HEK293 (cell line): Measurements from ENCODE around the gene IL22RA1.

Experiments used
- CTCF ChIA-PET: fragments of 350-600 bp; formaldehyde crosslinking; extraction: SDS; loops from one replicate; lab custom pipeline; 2021; ENCODE audit warnings: antibody characterized with exemption; lab: Yijun Ruan, JAX
- POLR2A ChIA-PET: fragments of 300-600 bp; formaldehyde crosslinking; extraction: SDS; loops from one replicate; lab custom pipeline; 2020; ENCODE audit warnings: antibody characterized with exemption, inconsistent platforms; lab: Yijun Ruan, JAX
- H3K27ac ChIP-seq: fragments of 200-500 bp; sonication (Bioruptor generic); 2 replicates; pipeline ENCODE4 v1.5.1; 2014; ENCODE audit warnings: low read depth, low read length, control low read depth, inconsistent platforms; ENCODE audit errors: extremely low read depth
- H3K36me3 ChIP-seq, 2 experiments: fragments of 200-500 bp in 1 of 2; sonication (Bioruptor generic) in 1 of 2; 1 replicate in 1 of 2; 2 replicates in 1 of 2; pipeline ENCODE4 v1.5.1; 2014 to 2017; ENCODE audit warnings: inconsistent platforms in 2 of 2, low read length in 2 of 2; ENCODE audit not compliant: control insufficient read depth in 2 of 2, insufficient read depth in 1 of 2
- H3K4me1 ChIP-seq: fragments of 200-500 bp; sonication (Bioruptor generic); 2 replicates; pipeline ENCODE4 v1.5.1; 2014; ENCODE audit warnings: mild to moderate bottlenecking, low read length, inconsistent platforms; ENCODE audit not compliant: control insufficient read depth, insufficient read depth
- H3K4me3 ChIP-seq: 2 replicates; pipeline ENCODE4 v1.5.1; 2011; ENCODE audit warnings: low read depth, mild to moderate bottlenecking, control low read depth, low read length, moderate library complexity
- H3K9me3 ChIP-seq: fragments of 200-500 bp; sonication (Bioruptor generic); 2 replicates; pipeline ENCODE4 v1.5.1; 2014; ENCODE audit warnings: low read depth, low read length, inconsistent platforms; ENCODE audit not compliant: control insufficient read depth, insufficient read depth
- BCL11B ChIP-seq: fragments of 450-650 bp; formaldehyde crosslinking; IDR thresholded peaks from 2 replicates; pipeline ENCODE4 v1.5.1; 2016; ENCODE audit warnings: low read depth, missing biosample characterization, missing genetic modification characterization
- GLI2 ChIP-seq: fragments of 450-650 bp; formaldehyde crosslinking; IDR thresholded peaks from 2 replicates; pipeline ENCODE4; 2017; ENCODE audit warnings: missing biosample characterization, missing genetic modification characterization, low read depth, borderline replicate concordance
- KLF9 ChIP-seq: fragments of 450-650 bp; formaldehyde crosslinking; IDR thresholded peaks from 2 replicates; pipeline ENCODE4 v1.5.1; 2016; ENCODE audit warnings: missing biosample characterization, missing genetic modification characterization, low read depth
- MYNN ChIP-seq: fragments of 450-650 bp; formaldehyde crosslinking; IDR thresholded peaks from 2 replicates; pipeline ENCODE4 v1.5.1; 2016; ENCODE audit warnings: missing biosample characterization, missing genetic modification characterization, borderline replicate concordance
- RBAK ChIP-seq: fragments of 450-650 bp; formaldehyde crosslinking; IDR thresholded peaks from 2 replicates; pipeline ENCODE4 v1.5.1; 2016; ENCODE audit warnings: missing biosample characterization, missing genetic modification characterization
- SETDB1 ChIP-seq: IDR thresholded peaks from one replicate; pipeline ENCODE4 v1.6.1; 2017; ENCODE audit warnings: mild to moderate bottlenecking, low read length, moderate library complexity, mixed read lengths; ENCODE audit not compliant: insufficient read length
- ZBTB21 ChIP-seq: fragments of 450-650 bp; formaldehyde crosslinking; IDR thresholded peaks from 2 replicates; pipeline ENCODE4 v1.5.1; 2017; ENCODE audit warnings: missing biosample characterization, missing genetic modification characterization
- ZBTB7A ChIP-seq: fragments of 450-650 bp; formaldehyde crosslinking; IDR thresholded peaks from 2 replicates; pipeline ENCODE4 v1.5.1; 2016; ENCODE audit warnings: low read depth, missing biosample characterization, missing genetic modification characterization
- ZNF10 ChIP-seq: fragments of 450-650 bp; formaldehyde crosslinking; IDR thresholded peaks from 2 replicates; pipeline ENCODE4 v1.5.1; 2017; ENCODE audit warnings: missing biosample characterization, missing genetic modification characterization
- ZNF140 ChIP-seq: fragments of 450-650 bp; formaldehyde crosslinking; IDR thresholded peaks from 2 replicates; pipeline ENCODE4 v1.5.1; 2016; ENCODE audit warnings: missing biosample characterization, missing genetic modification characterization
- ZNF155 ChIP-seq: fragments of 450-650 bp; formaldehyde crosslinking; IDR thresholded peaks from 2 replicates; pipeline ENCODE4 v1.5.1; 2016; ENCODE audit warnings: missing biosample characterization, missing genetic modification characterization
- ZNF184 ChIP-seq: fragments of 450-650 bp; IDR thresholded peaks from 2 replicates; pipeline ENCODE4 v1.5.1; 2018; ENCODE audit warnings: missing biosample characterization, mild to moderate bottlenecking, missing genetic modification characterization
- ZNF221 ChIP-seq: fragments of 450-650 bp; formaldehyde crosslinking; IDR thresholded peaks from 2 replicates; pipeline ENCODE4 v1.5.1; 2017; ENCODE audit warnings: missing biosample characterization, missing genetic modification characterization, borderline replicate concordance
- ZNF239 ChIP-seq: fragments of 450-650 bp; formaldehyde crosslinking; IDR thresholded peaks from 2 replicates; pipeline ENCODE4 v1.5.1; 2016; ENCODE audit warnings: missing biosample characterization, missing genetic modification characterization
- ZNF350 ChIP-seq: fragments of 450-650 bp; formaldehyde crosslinking; IDR thresholded peaks from 2 replicates; pipeline ENCODE4 v1.5.0; 2017; ENCODE audit warnings: missing biosample characterization, mild to moderate bottlenecking, missing genetic modification characterization
- ZNF394 ChIP-seq: fragments of 450-650 bp; formaldehyde crosslinking; IDR thresholded peaks from 2 replicates; pipeline ENCODE4 v1.5.1; 2016; ENCODE audit warnings: missing biosample characterization, missing genetic modification characterization, mild to moderate bottlenecking, moderate library complexity, borderline replicate concordance
- ZNF521 ChIP-seq: fragments of 450-650 bp; formaldehyde crosslinking; IDR thresholded peaks from 2 replicates; pipeline ENCODE4 v1.5.1; 2017; ENCODE audit warnings: missing biosample characterization, mild to moderate bottlenecking, missing genetic modification characterization
- ZNF544 ChIP-seq: fragments of 450-650 bp; formaldehyde crosslinking; IDR thresholded peaks from 2 replicates; pipeline ENCODE4 v1.5.0; 2017; ENCODE audit warnings: missing biosample characterization, missing genetic modification characterization
- ZNF654 ChIP-seq: fragments of 450-650 bp; formaldehyde crosslinking; IDR thresholded peaks from 2 replicates; pipeline ENCODE4 v1.5.1; 2016; ENCODE audit warnings: low read depth, missing biosample characterization, missing genetic modification characterization
- ZNF701 ChIP-seq: fragments of 450-650 bp; formaldehyde crosslinking; IDR thresholded peaks from 2 replicates; pipeline ENCODE4 v1.5.1; 2016; ENCODE audit warnings: missing biosample characterization, missing genetic modification characterization
- ZNF768 ChIP-seq: fragments of 450-650 bp; formaldehyde crosslinking; IDR thresholded peaks from 2 replicates; pipeline ENCODE4 v1.5.1; 2018; ENCODE audit warnings: missing biosample characterization, mild to moderate bottlenecking, missing genetic modification characterization
- TF ChIP-seq, protein P1 (sequence below): fragments of 450-650 bp; formaldehyde crosslinking; IDR thresholded peaks from 2 replicates; pipeline ENCODE4 v1.5.1; 2016; ENCODE audit warnings: missing biosample characterization, missing genetic modification characterization, low read depth
- TF ChIP-seq, protein P2 (sequence below): fragments of 450-650 bp; formaldehyde crosslinking; IDR thresholded peaks from 2 replicates; pipeline ENCODE4 v1.5.0; 2017; ENCODE audit warnings: missing biosample characterization, missing genetic modification characterization, borderline replicate concordance
- TF ChIP-seq, protein P3 (sequence below): fragments of 450-650 bp; formaldehyde crosslinking; IDR thresholded peaks from 2 replicates; pipeline ENCODE4 v1.5.1; 2017; ENCODE audit warnings: missing biosample characterization, missing genetic modification characterization
- TF ChIP-seq, protein P4 (sequence below): fragments of 450-650 bp; formaldehyde crosslinking; IDR thresholded peaks from 2 replicates; pipeline ENCODE4 v1.5.1; 2016; ENCODE audit warnings: missing biosample characterization, missing genetic modification characterization
- TF ChIP-seq, protein P5 (sequence below): fragments of 450-650 bp; formaldehyde crosslinking; IDR thresholded peaks from 2 replicates; pipeline ENCODE4 v1.5.1; 2016; ENCODE audit warnings: missing biosample characterization, missing genetic modification characterization

The IL22RA1 gene

DNA sequence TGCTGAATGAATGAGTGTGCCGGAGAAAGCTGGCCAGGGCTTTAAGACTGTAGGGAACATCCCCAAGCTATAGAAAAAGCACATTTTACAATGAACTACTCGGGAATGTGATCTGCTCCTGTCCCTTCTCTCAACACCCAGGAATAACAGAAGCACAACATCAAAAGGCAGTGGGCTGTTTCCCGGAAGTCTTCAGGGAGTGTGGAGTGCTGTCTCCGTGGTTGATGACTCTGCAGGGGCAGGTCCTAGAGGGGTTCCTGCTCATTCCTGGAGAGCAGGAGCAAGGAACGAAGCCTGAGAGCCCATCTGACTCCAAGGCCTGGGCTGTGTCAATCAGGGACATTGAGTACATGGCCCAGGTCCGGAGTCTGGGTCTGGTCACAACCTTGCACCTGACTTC lies 4.9 kb upstream of the IL22RA1 start:
- Histone ChIP-seq H3K4me1 (no peaks in the 10 kb centered on the region), H3K4me3 (no peak overlapping the region), H3K9me3 (no peaks in the 10 kb centered on the region), H3K36me3 (no peaks in the 10 kb centered on the region), H3K27ac (no peak overlapping the region)
- TF ChIP-seq ZNF239 (tag by site-specific recombination): no peak
- no peak for TF ChIP-seq ZNF221 (tag by site-specific recombination)
- no peak for TF ChIP-seq ZNF701 (tag by site-specific recombination)
- TF ChIP-seq ZNF544 (tag by site-specific recombination): no peak
- no peak for TF ChIP-seq ZNF155 (tag by site-specific recombination)
- TF ChIP-seq SETDB1: no peak
- no peak for TF ChIP-seq ZBTB7A (tag by site-specific recombination)
- TF ChIP-seq ZNF184 (tag by site-specific recombination): no peak
- no peak for TF ChIP-seq ZNF768 (tag by site-specific recombination)
- no peak for TF ChIP-seq ZNF394 (tag by site-specific recombination)
- TF ChIP-seq KLF9 (tag by site-specific recombination): no peak
- TF ChIP-seq ZNF350 (tag by site-specific recombination): no peak
- TF ChIP-seq, protein P1, sequence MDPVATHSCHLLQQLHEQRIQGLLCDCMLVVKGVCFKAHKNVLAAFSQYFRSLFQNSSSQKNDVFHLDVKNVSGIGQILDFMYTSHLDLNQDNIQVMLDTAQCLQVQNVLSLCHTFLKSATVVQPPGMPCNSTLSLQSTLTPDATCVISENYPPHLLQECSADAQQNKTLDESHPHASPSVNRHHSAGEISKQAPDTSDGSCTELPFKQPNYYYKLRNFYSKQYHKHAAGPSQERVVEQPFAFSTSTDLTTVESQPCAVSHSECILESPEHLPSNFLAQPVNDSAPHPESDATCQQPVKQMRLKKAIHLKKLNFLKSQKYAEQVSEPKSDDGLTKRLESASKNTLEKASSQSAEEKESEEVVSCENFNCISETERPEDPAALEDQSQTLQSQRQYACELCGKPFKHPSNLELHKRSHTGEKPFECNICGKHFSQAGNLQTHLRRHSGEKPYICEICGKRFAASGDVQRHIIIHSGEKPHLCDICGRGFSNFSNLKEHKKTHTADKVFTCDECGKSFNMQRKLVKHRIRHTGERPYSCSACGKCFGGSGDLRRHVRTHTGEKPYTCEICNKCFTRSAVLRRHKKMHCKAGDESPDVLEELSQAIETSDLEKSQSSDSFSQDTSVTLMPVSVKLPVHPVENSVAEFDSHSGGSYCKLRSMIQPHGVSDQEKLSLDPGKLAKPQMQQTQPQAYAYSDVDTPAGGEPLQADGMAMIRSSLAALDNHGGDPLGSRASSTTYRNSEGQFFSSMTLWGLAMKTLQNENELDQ: no peak
- TF ChIP-seq, protein P2, sequence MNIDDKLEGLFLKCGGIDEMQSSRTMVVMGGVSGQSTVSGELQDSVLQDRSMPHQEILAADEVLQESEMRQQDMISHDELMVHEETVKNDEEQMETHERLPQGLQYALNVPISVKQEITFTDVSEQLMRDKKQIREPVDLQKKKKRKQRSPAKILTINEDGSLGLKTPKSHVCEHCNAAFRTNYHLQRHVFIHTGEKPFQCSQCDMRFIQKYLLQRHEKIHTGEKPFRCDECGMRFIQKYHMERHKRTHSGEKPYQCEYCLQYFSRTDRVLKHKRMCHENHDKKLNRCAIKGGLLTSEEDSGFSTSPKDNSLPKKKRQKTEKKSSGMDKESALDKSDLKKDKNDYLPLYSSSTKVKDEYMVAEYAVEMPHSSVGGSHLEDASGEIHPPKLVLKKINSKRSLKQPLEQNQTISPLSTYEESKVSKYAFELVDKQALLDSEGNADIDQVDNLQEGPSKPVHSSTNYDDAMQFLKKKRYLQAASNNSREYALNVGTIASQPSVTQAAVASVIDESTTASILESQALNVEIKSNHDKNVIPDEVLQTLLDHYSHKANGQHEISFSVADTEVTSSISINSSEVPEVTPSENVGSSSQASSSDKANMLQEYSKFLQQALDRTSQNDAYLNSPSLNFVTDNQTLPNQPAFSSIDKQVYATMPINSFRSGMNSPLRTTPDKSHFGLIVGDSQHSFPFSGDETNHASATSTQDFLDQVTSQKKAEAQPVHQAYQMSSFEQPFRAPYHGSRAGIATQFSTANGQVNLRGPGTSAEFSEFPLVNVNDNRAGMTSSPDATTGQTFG (tag by site-specific recombination): no peak
- TF ChIP-seq ZNF654 (tag by site-specific recombination): no peak
- no peak for TF ChIP-seq ZNF521
- no peak for TF ChIP-seq MYNN (tag by site-specific recombination)
- TF ChIP-seq, protein P3, sequence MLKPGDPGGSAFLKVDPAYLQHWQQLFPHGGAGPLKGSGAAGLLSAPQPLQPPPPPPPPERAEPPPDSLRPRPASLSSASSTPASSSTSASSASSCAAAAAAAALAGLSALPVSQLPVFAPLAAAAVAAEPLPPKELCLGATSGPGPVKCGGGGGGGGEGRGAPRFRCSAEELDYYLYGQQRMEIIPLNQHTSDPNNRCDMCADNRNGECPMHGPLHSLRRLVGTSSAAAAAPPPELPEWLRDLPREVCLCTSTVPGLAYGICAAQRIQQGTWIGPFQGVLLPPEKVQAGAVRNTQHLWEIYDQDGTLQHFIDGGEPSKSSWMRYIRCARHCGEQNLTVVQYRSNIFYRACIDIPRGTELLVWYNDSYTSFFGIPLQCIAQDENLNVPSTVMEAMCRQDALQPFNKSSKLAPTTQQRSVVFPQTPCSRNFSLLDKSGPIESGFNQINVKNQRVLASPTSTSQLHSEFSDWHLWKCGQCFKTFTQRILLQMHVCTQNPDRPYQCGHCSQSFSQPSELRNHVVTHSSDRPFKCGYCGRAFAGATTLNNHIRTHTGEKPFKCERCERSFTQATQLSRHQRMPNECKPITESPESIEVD: no peak
- CTCF ChIA-PET: interaction anchor here (0.5 to 5.5 kb wide), 8 partner anchors 9 to 263 kb away, joined by 3 to 80 read pairs (median 4); no protein-coding TSS in a partner anchor
- POLR2A ChIA-PET: interaction anchor here (0.6 kb wide), 1 partner anchor 20 kb away, joined by 4 read pairs; no protein-coding TSS in a partner anchor

DNA sequence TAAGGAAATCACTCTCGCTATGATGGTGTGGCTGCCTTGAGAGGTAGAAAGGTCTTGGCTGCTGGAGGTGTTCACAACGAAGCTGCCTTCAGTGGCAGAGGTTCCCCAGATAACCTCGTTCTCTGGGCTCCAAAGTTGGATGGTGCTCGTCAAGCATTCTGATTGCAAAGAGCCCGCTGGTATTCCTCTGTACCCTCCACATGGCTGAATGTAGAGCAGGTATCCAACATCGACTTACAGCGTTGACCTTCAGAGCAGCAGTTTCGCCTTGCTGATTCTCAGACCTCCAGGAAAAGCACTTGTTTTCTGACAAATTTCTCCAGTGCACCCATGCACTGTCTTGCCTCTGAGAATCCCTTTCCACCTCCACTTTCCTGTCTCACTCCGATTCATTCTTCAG lies 4.3 kb upstream of the IL22RA1 start:
- Histone ChIP-seq H3K4me3 (no peak overlapping the region), H3K9me3 (no peaks in the 10 kb centered on the region), H3K36me3 (no peaks in the 10 kb centered on the region), H3K27ac (no peak overlapping the region), H3K4me1 (no peaks in the 10 kb centered on the region)
- CTCF ChIA-PET: interaction anchor here (0.6 to 5.5 kb wide), 4 partner anchors 10 to 245 kb away, joined by 3 to 80 read pairs (median 4); no protein-coding TSS in a partner anchor
- POLR2A ChIA-PET: no interaction called here
- no peak for TF ChIP-seq KLF9 (tag by site-specific recombination)
- no peak for TF ChIP-seq BCL11B (tag by site-specific recombination)
- TF ChIP-seq ZNF10 (tag by site-specific recombination): no peak
- TF ChIP-seq, protein P4, sequence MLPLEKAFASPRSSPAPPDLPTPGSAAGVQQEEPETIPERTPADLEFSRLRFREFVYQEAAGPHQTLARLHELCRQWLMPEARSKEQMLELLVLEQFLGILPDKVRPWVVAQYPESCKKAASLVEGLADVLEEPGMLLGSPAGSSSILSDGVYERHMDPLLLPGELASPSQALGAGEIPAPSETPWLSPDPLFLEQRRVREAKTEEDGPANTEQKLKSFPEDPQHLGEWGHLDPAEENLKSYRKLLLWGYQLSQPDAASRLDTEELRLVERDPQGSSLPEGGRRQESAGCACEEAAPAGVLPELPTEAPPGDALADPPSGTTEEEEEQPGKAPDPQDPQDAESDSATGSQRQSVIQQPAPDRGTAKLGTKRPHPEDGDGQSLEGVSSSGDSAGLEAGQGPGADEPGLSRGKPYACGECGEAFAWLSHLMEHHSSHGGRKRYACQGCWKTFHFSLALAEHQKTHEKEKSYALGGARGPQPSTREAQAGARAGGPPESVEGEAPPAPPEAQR (tag by site-specific recombination): no peak
- TF ChIP-seq RBAK: no peak
- no peak for TF ChIP-seq GLI2 (tag by site-specific recombination)
- TF ChIP-seq ZBTB21 (tag by site-specific recombination): no peak
- TF ChIP-seq ZNF140 (tag by site-specific recombination): no peak
- TF ChIP-seq, protein P5, sequence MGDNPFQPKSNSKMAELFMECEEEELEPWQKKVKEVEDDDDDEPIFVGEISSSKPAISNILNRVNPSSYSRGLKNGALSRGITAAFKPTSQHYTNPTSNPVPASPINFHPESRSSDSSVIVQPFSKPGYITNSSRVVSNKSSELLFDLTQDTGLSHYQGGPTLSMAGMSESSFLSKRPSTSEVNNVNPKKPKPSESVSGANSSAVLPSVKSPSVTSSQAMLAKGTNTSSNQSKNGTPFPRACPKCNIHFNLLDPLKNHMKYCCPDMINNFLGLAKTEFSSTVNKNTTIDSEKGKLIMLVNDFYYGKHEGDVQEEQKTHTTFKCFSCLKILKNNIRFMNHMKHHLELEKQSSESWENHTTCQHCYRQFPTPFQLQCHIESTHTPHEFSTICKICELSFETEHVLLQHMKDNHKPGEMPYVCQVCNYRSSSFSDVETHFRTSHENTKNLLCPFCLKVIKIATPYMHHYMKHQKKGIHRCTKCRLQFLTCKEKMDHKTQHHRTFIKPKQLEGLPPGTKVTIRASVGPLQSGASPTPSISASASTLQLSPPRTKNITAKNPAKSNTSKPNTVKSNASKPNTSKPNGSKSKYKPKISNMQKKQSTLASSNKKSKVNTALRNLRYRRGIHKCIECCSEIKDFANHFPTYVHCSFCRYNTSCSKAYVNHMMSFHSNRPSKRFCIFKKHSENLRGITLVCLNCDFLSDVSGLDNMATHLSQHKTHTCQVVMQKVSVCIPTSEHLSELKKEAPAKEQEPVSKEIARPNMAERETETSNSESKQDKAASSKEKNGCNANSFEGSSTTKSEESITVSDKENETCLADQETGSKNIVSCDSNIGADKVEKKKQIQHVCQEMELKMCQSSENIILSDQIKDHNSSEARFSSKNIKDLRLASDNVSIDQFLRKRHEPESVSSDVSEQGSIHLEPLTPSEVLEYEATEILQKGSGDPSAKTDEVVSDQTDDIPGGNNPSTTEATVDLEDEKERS: no peak
